ENCODE measurements around the gene LCK.

Gene LCK

DNA sequence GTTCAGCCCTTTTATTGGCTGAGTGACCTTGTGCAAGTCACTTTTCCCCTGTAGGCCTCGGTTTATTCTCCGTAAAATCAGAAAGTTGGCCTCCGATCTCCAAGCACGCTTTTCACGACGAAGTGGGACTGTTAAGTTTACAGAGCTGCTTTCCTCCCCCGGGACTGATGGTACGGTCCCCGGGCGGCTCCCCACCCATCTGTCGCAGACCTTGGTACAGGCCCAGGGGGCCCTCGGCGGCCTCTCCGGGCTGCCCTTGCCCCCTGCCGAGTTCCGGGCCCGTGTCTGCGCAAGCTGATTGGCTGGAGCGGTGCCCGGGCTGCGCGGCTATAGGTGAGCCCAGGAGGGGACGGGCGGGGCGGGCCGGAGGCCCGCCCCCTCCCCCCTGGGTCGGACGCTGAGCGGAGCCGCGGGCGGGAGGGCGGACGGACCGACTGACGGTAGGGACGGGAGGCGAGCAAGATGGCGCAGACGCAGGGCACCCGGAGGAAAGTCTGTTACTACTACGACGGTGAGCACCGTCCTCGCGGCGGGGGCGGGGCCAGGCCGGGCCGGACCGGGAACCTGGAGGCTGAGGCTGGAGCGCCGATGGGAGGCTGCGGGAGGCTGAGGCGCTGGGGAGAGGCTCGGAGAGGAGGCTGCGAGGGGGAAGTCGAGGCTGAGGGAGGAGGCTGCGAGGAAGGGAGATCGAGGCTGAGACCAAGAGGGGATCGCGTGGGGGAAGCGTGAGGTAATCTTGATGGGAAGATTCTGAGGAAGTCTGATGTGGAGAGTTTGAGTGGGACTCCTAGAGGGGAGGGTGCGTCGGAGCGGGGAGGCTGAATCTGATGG lies 40.9 kb downstream of the LCK start, which contains the start of gene HDAC1 (continued):
- TF ChIP-seq, protein P1, sequence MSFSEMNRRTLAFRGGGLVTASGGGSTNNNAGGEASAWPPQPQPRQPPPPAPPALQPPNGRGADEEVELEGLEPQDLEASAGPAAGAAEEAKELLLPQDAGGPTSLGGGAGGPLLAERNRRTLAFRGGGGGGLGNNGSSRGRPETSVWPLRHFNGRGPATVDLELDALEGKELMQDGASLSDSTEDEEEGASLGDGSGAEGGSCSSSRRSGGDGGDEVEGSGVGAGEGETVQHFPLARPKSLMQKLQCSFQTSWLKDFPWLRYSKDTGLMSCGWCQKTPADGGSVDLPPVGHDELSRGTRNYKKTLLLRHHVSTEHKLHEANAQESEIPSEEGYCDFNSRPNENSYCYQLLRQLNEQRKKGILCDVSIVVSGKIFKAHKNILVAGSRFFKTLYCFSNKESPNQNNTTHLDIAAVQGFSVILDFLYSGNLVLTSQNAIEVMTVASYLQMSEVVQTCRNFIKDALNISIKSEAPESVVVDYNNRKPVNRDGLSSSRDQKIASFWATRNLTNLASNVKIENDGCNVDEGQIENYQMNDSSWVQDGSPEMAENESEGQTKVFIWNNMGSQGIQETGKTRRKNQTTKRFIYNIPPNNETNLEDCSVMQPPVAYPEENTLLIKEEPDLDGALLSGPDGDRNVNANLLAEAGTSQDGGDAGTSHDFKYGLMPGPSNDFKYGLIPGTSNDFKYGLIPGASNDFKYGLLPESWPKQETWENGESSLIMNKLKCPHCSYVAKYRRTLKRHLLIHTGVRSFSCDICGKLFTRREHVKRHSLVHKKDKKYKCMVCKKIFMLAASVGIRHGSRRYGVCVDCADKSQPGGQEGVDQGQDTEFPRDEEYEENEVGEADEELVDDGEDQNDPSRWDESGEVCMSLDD (tag by site-specific recombination; IDR thresholded peaks at IDR 0.05): peak; percentile 80
- TF ChIP-seq ZNF223 (tag by site-specific recombination; IDR thresholded peaks at IDR 0.05) (peak; percentile 66; the same call in 1 of the 2 replicates), ZNF530 (tag by site-specific recombination; IDR thresholded peaks at IDR 0.05; ENCODE audit: low read depth) (no peak), ZNF416 (tag by site-specific recombination; IDR thresholded peaks at IDR 0.05) (peak; percentile 71; the same call in 1 of the 2 replicates), ZNF133 (tag by site-specific recombination; IDR thresholded peaks at IDR 0.05) (peak; percentile 70), ZNF433 (tag by site-specific recombination; IDR thresholded peaks at IDR 0.05; ENCODE audit: low read depth) (no peak), ZNF654 (tag by site-specific recombination; IDR thresholded peaks at IDR 0.05; ENCODE audit: low read depth) (no peak), ZNF169 (tag by site-specific recombination; IDR thresholded peaks at IDR 0.05) (0 out of 2 replicates have a peak, but pooled peaks have one; percentile 23), MYNN (tag by site-specific recombination; IDR thresholded peaks at IDR 0.05; ENCODE audit: borderline replicate concordance) (peak; percentile 80; the same call in 1 of the 2 replicates), HOXC10 (CRISPR knock-in tag; IDR thresholded peaks at IDR 0.05) (no peak), ZXDB (tag by site-specific recombination; IDR thresholded peaks at IDR 0.05) (no peak; the same call in none of the 2 replicates), OVOL3 (tag by site-specific recombination; IDR thresholded peaks at IDR 0.05) (peak; percentile 80; the same call in 1 of the 2 replicates), ZNF600 (tag by site-specific recombination; IDR thresholded peaks at IDR 0.05) (peak; percentile 91), ZFP37 (tag by site-specific recombination; IDR thresholded peaks at IDR 0.05) (peak; percentile 96), ZNF549 (tag by site-specific recombination; IDR thresholded peaks at IDR 0.05) (no peak), ZNF37A (tag by site-specific recombination; IDR thresholded peaks at IDR 0.05) (no peak), ZBTB17 (tag by site-specific recombination; IDR thresholded peaks at IDR 0.05) (peak; percentile 98), EGR2 (tag by site-specific recombination; IDR thresholded peaks at IDR 0.05; ENCODE audit: low read depth) (peak; percentile 67), ZNF394 (tag by site-specific recombination; IDR thresholded peaks at IDR 0.05; ENCODE audit: borderline replicate concordance) (peak; percentile 58; the same call in 1 of the 2 replicates)
- TF ChIP-seq, protein P2, sequence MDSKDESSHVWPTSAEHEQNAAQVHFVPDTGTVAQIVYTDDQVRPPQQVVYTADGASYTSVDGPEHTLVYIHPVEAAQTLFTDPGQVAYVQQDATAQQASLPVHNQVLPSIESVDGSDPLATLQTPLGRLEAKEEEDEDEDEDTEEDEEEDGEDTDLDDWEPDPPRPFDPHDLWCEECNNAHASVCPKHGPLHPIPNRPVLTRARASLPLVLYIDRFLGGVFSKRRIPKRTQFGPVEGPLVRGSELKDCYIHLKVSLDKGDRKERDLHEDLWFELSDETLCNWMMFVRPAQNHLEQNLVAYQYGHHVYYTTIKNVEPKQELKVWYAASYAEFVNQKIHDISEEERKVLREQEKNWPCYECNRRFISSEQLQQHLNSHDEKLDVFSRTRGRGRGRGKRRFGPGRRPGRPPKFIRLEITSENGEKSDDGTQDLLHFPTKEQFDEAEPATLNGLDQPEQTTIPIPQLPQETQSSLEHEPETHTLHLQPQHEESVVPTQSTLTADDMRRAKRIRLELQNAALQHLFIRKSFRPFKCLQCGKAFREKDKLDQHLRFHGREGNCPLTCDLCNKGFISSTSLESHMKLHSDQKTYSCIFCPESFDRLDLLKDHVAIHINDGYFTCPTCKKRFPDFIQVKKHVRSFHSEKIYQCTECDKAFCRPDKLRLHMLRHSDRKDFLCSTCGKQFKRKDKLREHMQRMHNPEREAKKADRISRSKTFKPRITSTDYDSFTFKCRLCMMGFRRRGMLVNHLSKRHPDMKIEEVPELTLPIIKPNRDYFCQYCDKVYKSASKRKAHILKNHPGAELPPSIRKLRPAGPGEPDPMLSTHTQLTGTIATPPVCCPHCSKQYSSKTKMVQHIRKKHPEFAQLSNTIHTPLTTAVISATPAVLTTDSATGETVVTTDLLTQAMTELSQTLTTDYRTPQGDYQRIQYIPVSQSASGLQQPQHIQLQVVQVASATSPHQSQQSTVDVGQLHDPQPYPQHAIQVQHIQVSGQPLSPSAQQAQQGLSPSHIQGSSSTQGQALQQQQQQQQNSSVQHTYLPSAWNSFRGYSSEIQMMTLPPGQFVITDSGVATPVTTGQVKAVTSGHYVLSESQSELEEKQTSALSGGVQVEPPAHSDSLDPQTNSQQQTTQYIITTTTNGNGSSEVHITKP (tag by site-specific recombination; IDR thresholded peaks at IDR 0.05): peak; percentile 98
- TF ChIP-seq, protein P3, sequence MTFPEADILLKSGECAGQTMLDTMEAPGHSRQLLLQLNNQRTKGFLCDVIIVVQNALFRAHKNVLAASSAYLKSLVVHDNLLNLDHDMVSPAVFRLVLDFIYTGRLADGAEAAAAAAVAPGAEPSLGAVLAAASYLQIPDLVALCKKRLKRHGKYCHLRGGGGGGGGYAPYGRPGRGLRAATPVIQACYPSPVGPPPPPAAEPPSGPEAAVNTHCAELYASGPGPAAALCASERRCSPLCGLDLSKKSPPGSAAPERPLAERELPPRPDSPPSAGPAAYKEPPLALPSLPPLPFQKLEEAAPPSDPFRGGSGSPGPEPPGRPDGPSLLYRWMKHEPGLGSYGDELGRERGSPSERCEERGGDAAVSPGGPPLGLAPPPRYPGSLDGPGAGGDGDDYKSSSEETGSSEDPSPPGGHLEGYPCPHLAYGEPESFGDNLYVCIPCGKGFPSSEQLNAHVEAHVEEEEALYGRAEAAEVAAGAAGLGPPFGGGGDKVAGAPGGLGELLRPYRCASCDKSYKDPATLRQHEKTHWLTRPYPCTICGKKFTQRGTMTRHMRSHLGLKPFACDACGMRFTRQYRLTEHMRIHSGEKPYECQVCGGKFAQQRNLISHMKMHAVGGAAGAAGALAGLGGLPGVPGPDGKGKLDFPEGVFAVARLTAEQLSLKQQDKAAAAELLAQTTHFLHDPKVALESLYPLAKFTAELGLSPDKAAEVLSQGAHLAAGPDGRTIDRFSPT (tag by site-specific recombination; IDR thresholded peaks at IDR 0.05): peak; percentile 85
- TF ChIP-seq, protein P4, sequence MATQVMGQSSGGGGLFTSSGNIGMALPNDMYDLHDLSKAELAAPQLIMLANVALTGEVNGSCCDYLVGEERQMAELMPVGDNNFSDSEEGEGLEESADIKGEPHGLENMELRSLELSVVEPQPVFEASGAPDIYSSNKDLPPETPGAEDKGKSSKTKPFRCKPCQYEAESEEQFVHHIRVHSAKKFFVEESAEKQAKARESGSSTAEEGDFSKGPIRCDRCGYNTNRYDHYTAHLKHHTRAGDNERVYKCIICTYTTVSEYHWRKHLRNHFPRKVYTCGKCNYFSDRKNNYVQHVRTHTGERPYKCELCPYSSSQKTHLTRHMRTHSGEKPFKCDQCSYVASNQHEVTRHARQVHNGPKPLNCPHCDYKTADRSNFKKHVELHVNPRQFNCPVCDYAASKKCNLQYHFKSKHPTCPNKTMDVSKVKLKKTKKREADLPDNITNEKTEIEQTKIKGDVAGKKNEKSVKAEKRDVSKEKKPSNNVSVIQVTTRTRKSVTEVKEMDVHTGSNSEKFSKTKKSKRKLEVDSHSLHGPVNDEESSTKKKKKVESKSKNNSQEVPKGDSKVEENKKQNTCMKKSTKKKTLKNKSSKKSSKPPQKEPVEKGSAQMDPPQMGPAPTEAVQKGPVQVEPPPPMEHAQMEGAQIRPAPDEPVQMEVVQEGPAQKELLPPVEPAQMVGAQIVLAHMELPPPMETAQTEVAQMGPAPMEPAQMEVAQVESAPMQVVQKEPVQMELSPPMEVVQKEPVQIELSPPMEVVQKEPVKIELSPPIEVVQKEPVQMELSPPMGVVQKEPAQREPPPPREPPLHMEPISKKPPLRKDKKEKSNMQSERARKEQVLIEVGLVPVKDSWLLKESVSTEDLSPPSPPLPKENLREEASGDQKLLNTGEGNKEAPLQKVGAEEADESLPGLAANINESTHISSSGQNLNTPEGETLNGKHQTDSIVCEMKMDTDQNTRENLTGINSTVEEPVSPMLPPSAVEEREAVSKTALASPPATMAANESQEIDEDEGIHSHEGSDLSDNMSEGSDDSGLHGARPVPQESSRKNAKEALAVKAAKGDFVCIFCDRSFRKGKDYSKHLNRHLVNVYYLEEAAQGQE (tag by site-specific recombination; IDR thresholded peaks at IDR 0.05): no peak
- TF ChIP-seq, protein P5, sequence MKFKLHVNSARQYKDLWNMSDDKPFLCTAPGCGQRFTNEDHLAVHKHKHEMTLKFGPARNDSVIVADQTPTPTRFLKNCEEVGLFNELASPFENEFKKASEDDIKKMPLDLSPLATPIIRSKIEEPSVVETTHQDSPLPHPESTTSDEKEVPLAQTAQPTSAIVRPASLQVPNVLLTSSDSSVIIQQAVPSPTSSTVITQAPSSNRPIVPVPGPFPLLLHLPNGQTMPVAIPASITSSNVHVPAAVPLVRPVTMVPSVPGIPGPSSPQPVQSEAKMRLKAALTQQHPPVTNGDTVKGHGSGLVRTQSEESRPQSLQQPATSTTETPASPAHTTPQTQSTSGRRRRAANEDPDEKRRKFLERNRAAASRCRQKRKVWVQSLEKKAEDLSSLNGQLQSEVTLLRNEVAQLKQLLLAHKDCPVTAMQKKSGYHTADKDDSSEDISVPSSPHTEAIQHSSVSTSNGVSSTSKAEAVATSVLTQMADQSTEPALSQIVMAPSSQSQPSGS (tag by site-specific recombination; IDR thresholded peaks at IDR 0.05; ENCODE audit: low read depth): 0 out of 2 replicates have a peak, but pooled peaks have one; percentile 33
- TF ChIP-seq, protein P6, sequence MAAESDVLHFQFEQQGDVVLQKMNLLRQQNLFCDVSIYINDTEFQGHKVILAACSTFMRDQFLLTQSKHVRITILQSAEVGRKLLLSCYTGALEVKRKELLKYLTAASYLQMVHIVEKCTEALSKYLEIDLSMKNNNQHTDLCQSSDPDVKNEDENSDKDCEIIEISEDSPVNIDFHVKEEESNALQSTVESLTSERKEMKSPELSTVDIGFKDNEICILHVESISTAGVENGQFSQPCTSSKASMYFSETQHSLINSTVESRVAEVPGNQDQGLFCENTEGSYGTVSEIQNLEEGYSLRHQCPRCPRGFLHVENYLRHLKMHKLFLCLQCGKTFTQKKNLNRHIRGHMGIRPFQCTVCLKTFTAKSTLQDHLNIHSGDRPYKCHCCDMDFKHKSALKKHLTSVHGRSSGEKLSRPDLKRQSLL (tag by site-specific recombination; IDR thresholded peaks at IDR 0.05): peak; percentile 91; the same call in 1 of the 2 replicates
